Heart left ventricle (tissue), 16 donors: ENCODE data around the gene TANGO2. TPM values are rescaled to one million over a fixed set of nuclear protein-coding genes. Genes with fewer than 3 reads are reported as not detected.
A peak's percentile ranks its signal among the peaks of the same experiment; 100 is the strongest.

ENCODE experiments used
- ATAC-seq, 4 donors: fragments of 200-7000 bp; cut with Tn5 transposase; one replicate each; pipeline ENCODE4 v1.9.1; 2020 to 2022; ENCODE audit warnings: moderate library complexity in 4 of 4, mild to moderate bottlenecking in 3 of 4, moderate number of reproducible peaks in 1 of 4
- DNase-seq, 5 donors: peaks; one replicate each; pipeline ENCODE4 v3.0.0-alpha.2; 2020
- H3K27ac ChIP-seq, 12 donors: fragments of 200-600 bp; sonication (generic) in 4 of 12; one replicate each; pipeline versions ENCODE4 v1.5.0 to v1.8.0; 2016 to 2022; ENCODE audit warnings: mild to moderate bottlenecking in 2 of 12
- H3K27me3 ChIP-seq, 9 donors: fragments of 200-600 bp; sonication (generic) in 2 of 9; one replicate each; pipeline versions ENCODE4 v1.5.1 to v1.8.0; 2016 to 2022; ENCODE audit warnings: mild to moderate bottlenecking in 3 of 9
- H3K36me3 ChIP-seq, 9 donors: fragments of 200-600 bp; sonication (generic) in 2 of 9; one replicate each; pipeline versions ENCODE4 v1.5.0 to v1.8.0; 2018 to 2022; ENCODE audit warnings: mild to moderate bottlenecking in 2 of 9
- H3K4me1 ChIP-seq, 12 donors: fragments of 200-600 bp; sonication (generic) in 4 of 12; one replicate each; pipeline versions ENCODE4 v1.5.0 to v1.8.0; 2016 to 2022; ENCODE audit warnings: mild to moderate bottlenecking in 3 of 12
- H3K4me3 ChIP-seq, 12 donors: fragments of 200-600 bp; sonication (generic) in 4 of 12; one replicate each; pipeline versions ENCODE4 v1.5.0 to v1.8.0; 2017 to 2022; ENCODE audit warnings: mild to moderate bottlenecking in 9 of 12, moderate library complexity in 4 of 12
- H3K9me3 ChIP-seq, 12 donors: fragments of 200-600 bp; sonication (generic) in 4 of 12; one replicate each; pipeline versions ENCODE4 v1.5.0 to v1.8.0; 2016 to 2022; ENCODE audit warnings: mild to moderate bottlenecking in 1 of 12
- POLR2A ChIP-seq, 2 donors: fragments of 450-650 bp; IDR thresholded peaks; one replicate each; pipeline ENCODE4 v1.6.1; 2017; ENCODE audit warnings: antibody characterized with exemption in 2 of 2, mild to moderate bottlenecking in 2 of 2, moderate library complexity in 2 of 2
- WGBS, 4 donors: extraction: QIAGEN DNeasy Blood & Tissue Kit in 2 of 4; methylation state at CpG; one replicate each; pipeline versions ENCODE4 v1.1.5 to v1.1.7; 2013 to 2018; 5-methylcytosine and 5-hydroxymethylcytosine counted together
- intact Hi-C, 10 donors: fragments of 100-400 bp; cut with DNase I; formaldehyde crosslinking; loops; one replicate each; pipeline versions ENCODE4 v1.11.1 to v1.14.2; 2022
- polyA plus RNA-seq, 2 donors: library from polyadenylated mRNA; stranded (reverse); fragments of 200-250 nt; gene quantifications; one replicate each; pipeline ENCODE4 v1.2.3, GENCODE V29; 2013
- total RNA-seq, 9 donors: library from RNA; depleted of rRNA in 2 of 9; stranded (reverse); fragments of >200 nt in 2 of 9; fragmentation: NEBNext Ultra II Directional in 3 of 9; extraction: Animal tissue kit (Norgen Biotek cat#: 25700) in 3 of 9; gene quantifications; one replicate each; pipeline versions ENCODE4 v1.1.0 to v1.2.4, GENCODE V29; 2016 to 2023
- TF ChIP-seq, protein P1 (sequence below), 12 donors: fragments of 200-600 bp; sonication (generic) in 4 of 12; IDR thresholded peaks; one replicate each; pipeline versions ENCODE4 v1.5.0 to v1.8.0; 2018 to 2022; ENCODE audit warnings: antibody characterized with exemption in 12 of 12, mild to moderate bottlenecking in 5 of 12
- donor health status: ischemic (EF 13 %, LVEDD 7.1; RV severe dilation, severe dysfunction).
- donor health status: healthy with polysubstance abuse.
- donor health status: DM: no; HTN: yes; CAD: no.
- donor health status: DM: no; HTN: no; CAD: no.
- donor health status: ischemic (EF 25% LVEDD 6.9; RV normal size, moderate dysfunction).
- donor health status: ischemic (EF 25% LVEDD 5.7; RV mildly dilated, moderate dysfunction).
- donor health status: healthy.
- donor health status: DM: yes; HTN: yes; CAD: no.
- donor health status: ischemic (EF 35%, LVEDD 5.7; RV mildly dilated, moderate dysfunction).
- donor health status: nonischemic (EF 11% LVEDD 7.7; RV severe dilation, severe dysfunction).
- donor health status: DM: yes; HTN: yes; CAD: no.
- donor health status: PGD.
- donor health status: ischemic (EF 29% LVEDD 5.4; RV normal size, mild dysfunction).
- donor health status: nonischemic (EF 23%, LVEDD 6.1; RV moderate dilation, normal function).

Gene TANGO2
- total and polyA plus RNA-seq, 11 donors = 51.3 to 341 (median 63.0) TPM

DNA sequence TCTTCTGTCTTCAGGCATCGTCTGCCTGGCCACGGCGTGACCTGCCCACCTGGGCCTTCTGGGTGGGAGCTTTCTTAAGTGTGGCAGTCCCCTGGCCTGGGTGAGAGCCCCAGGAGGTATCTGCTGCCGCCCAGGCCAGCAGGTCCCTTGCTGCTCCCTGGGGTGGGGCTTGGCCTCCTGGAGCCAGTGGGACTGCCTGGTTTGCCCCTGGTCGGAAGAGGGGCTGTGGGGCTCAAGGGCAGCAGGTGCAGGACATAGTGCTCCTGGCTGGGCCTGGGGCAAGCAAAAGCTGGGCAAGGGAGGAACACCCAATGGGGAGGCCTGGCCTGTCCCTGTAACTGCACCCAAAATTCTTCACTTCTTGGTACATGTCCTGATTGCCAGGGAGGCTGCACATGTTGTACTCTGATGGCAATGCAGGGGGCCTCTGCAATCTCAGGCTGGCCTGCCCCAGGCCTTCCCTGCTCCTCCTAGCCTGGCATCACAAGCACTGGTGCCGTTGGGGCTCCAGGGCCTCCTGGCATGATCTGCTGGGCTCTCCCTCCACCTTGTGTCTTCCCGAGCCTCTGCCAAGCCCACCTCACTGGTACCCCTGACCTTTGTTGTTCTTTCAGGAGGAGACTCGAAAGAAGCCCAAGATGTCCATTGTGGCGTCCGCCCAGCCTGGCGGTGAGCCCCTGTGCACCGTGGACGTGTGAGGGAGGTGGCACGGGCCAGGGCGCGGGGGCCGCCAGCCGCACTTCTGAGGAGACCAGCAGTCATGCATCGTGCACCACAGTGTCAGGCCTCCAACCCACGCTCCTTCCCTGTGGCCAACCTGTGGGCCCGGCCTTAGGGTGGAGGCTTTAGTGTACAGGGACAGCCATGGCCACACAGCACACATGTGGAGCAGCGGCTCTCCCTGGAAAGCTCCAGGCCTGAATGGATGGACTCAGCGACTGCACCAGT, 88.8 kb downstream of the TANGO2 start:
- Histone ChIP-seq H3K27me3 (no peaks in the 10 kb centered on the region), H3K27ac (no peak overlapping the region), H3K4me1 (peaks cover 0 to 17% (median 0%) of the 10 kb centered on the region in 12 donors), H3K4me3 (no peak overlapping the region), H3K9me3 (no peaks in the 10 kb centered on the region), H3K36me3 (peaks cover 0 to 100% (median 96%) of the 10 kb centered on the region in 9 donors)
- intact Hi-C loops = loop anchor here in 3 of 10 donors (10.0 kb wide), 2 partner anchors 85 to 135 kb away; partner anchors contain the start of gene TANGO2 (in 2 of the 3)
- TF ChIP-seq POLR2A (IDR thresholded peaks at IDR 0.05) = no peak
- TF ChIP-seq, protein P1, sequence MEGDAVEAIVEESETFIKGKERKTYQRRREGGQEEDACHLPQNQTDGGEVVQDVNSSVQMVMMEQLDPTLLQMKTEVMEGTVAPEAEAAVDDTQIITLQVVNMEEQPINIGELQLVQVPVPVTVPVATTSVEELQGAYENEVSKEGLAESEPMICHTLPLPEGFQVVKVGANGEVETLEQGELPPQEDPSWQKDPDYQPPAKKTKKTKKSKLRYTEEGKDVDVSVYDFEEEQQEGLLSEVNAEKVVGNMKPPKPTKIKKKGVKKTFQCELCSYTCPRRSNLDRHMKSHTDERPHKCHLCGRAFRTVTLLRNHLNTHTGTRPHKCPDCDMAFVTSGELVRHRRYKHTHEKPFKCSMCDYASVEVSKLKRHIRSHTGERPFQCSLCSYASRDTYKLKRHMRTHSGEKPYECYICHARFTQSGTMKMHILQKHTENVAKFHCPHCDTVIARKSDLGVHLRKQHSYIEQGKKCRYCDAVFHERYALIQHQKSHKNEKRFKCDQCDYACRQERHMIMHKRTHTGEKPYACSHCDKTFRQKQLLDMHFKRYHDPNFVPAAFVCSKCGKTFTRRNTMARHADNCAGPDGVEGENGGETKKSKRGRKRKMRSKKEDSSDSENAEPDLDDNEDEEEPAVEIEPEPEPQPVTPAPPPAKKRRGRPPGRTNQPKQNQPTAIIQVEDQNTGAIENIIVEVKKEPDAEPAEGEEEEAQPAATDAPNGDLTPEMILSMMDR (IDR thresholded peaks at IDR 0.05) = no peak
- DNase-seq (peak in 2 of 5 donors; percentile 19 to 57), ATAC-seq (peak in 2 of 4 donors; percentile 11 to 12)
- 82 to 86% (median 85%) methylated on average over 17 to 23 of the region's 23 CpGs for WGBS, 4 donors

DNA sequence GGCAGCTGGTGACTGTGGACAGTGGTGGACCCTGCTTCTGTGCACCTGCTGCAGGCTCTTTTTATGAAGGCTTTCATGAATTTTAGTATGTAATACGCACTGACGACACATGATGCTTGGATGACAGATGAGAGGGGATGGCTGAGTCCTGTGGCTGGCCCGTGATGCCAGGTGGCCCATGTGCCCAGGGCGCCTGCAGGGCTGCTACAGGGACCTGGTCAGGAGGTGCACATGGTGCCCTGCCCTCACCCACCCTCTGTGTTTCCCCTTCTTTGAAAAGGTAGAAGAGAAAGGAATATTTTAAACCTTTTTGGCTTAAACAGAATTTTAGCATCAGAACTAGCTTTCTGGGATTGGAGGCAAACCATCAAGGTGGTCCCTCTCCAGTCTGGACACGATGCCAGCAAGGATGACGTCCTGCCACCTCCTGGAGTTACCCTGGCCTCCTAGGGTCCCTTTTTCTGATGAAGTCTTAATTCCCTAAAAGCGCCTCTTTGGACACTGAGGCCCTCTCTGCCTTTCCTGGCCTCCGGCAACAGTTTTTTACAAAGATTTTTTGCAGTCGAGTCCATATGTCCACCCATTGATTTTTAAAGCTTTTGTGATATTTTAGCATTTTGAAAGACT, 89.6 kb downstream of the TANGO2 start:
- Histone ChIP-seq H3K36me3 (peaks cover 0 to 98% (median 91%) of the 10 kb centered on the region in 9 donors), H3K4me1 (peaks cover 0 to 20% (median 0%) of the 10 kb centered on the region in 12 donors), H3K27me3 (no peaks in the 10 kb centered on the region), H3K9me3 (no peaks in the 10 kb centered on the region), H3K27ac (no peak overlapping the region), H3K4me3 (no peak overlapping the region)
- intact Hi-C loops = loop anchor here in 2 of 10 donors (10.0 kb wide), 1 partner anchor 86 kb away; the partner anchor contains the start of gene TANGO2 (in 2 of the 2)
- DNase-seq (peak in 2 of 5 donors; percentile 8 to 55), ATAC-seq (no peak)
- WGBS, 4 donors = 82 to 90% (median 88%) methylated on average over 9 of the region's 9 CpGs
- TF ChIP-seq, protein P1 (IDR thresholded peaks at IDR 0.05) = no peak
- no peak for TF ChIP-seq POLR2A (IDR thresholded peaks at IDR 0.05)

DNA sequence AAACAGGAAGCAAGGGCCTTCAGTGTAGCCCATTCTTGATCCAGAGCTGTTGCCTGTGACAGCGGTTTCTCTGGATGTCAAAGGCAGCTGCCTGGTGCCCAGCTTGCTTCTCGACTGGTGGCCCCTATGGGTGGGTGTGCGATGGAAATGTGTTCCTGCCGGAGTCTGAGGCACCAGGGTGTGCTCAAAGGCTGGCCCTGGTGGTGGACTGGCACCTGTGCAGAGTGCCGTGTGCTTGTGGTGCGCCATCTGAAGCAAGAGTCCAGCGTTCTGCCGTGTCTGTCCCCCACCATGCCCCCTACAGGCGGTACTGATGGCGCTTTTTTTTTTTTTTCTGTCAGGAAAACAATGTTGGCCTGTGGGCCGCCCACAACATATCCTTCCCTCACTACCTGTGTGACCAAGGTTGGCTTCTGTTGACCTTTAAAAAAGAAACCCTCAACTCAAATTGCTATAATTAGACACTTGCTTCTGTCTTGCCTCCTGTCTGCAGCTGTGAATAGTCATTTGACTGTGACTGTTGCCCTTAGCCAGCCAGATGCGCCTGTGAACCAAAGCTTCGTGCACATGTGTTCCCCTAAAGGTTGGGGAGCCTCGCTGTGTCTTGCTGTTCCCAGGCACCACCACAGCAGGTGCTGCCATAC, 90.3 kb downstream of the TANGO2 start:
- 52 to 65% (median 61%) methylated on average over 14 of the region's 14 CpGs for WGBS, 4 donors
- H3K27ac ChIP-seq = no peak overlapping the region
- peaks cover 0 to 96% (median 84%) of the 10 kb centered on the region in 9 donors for H3K36me3 ChIP-seq
- ATAC-seq = peak in 1 of 4 donors; percentile 16
- peak in 2 of 5 donors; percentile 24 to 47 for DNase-seq
- no peaks in the 10 kb centered on the region for H3K9me3 ChIP-seq
- H3K4me3 ChIP-seq = no peak overlapping the region
- H3K27me3 ChIP-seq = no peaks in the 10 kb centered on the region
- TF ChIP-seq, protein P1 (IDR thresholded peaks at IDR 0.05) = peak in 6 of 12 donors; percentile 10 to 36 (median 24)
- TF ChIP-seq POLR2A (IDR thresholded peaks at IDR 0.05) = no peak
- intact Hi-C loops = loop anchor here in 2 of 10 donors (10.0 kb wide), 1 partner anchor 86 kb away; the partner anchor contains the start of gene TANGO2 (in 2 of the 2)
- peaks cover 0 to 27% (median 6%) of the 10 kb centered on the region in 12 donors for H3K4me1 ChIP-seq
